HG03139 (cell line): ENCODE measurements around the gene RUFY4.
A peak's percentile ranks its signal among the peaks of the same experiment; 100 is the strongest.

Experiments used
- ATAC-seq: cut with Tn5 transposase; IDR thresholded peaks from one replicate; pipeline ENCODE4 v1.9.1; 2021; ENCODE audit not compliant: unreplicated experiment

RUFY4 gene

DNA sequence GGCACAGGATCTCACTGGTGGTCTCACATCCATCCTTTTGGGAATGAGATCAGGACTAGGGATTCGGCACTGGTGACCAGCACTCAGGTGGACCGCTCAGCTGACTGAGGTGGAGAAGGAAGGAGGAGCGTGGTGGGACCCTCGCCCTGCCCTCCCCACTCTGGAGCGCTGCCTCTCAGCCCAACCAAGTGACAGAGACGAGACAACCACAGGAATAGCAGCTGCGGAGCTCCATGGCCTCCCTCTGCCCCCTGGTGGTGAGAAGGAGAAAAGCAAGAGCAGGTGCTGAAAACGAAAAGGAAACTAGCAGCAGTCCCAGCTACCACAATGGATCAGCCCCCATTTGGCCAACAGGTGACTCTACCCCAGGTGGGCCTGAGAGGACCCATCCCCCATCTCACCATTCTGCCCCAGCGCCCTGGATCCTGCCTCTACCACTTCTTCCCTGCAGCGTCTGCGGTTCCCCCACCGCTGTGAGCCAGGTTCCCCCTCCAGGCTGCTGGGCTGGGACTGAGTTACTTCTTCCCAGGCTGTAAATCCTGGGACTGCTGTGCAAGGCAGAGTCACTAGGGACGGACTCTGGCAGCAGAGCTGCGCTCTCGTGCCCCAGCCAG lies at the start of gene RUFY4:
Gene RUFY4, plus strand, starts transcription at position 533 of the 614 bp plus-strand sequence. CDS start 1,353 bp downstream, outside the sequence.
- peak; percentile 76 for ATAC-seq

GRCh38 chr2:218019411-218020060 lies 49.5 kb upstream of the RUFY4 start:
- ATAC-seq = no peak

- no peak for ATAC-seq
Observed at GRCh38 chr2:218020281-218020680, 48.8 kb upstream of the RUFY4 start.

DNA sequence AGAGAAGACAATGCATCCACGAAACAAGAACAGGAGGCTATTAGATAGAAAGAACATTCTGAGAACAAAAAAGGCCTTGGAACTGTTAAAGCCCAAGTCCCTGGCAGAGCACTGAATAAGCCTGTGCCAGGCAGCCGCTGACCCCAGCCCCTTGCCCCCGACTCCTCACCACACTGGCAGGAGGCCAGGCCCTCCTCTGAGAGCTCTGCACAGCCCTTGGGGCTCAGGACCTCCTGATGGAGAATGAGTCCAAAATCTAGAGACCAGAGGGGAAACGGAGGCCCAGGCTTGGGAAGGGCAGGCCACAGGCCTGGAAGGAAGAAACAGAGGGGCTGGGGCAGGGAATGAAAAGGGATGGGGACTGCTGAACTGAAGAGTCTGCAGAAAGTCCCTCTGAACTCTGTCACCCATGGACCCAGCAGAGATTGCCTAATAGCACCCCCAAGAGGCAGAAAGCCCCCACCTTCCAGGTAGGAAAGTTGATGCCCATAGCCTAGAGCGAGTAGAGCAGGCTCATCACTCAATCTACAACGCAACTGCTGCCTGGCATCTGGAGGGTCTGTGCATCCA lies 48.0 kb upstream of the RUFY4 start:
- no peak for ATAC-seq

DNA sequence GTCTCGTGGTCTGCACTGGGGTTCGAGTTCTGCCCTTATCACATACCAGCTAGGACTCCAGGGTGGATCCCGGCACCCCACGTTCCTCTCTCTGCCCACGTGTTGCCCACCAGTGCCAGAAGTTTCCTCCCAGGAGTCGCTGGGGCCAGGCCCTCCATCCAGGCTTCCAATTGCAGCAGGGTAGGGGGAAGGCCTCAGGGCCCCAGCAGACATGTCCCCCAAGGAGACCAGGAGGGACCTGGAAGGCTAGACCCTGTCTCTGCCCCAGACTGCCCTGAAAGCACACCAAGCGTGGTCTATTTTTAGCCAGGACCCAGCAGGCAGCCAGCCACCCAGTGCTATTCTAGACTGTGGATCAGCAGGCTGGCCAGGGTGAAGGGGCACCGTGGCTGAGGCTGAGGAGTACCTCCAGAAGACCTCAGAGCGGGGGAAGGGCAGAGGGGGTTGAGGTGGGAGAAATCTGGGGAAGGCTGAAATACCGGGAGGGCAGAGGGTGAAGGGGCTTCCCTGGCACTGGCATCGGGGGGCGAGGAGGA lies 47.4 kb upstream of the RUFY4 start:
- ATAC-seq = no peak

DNA sequence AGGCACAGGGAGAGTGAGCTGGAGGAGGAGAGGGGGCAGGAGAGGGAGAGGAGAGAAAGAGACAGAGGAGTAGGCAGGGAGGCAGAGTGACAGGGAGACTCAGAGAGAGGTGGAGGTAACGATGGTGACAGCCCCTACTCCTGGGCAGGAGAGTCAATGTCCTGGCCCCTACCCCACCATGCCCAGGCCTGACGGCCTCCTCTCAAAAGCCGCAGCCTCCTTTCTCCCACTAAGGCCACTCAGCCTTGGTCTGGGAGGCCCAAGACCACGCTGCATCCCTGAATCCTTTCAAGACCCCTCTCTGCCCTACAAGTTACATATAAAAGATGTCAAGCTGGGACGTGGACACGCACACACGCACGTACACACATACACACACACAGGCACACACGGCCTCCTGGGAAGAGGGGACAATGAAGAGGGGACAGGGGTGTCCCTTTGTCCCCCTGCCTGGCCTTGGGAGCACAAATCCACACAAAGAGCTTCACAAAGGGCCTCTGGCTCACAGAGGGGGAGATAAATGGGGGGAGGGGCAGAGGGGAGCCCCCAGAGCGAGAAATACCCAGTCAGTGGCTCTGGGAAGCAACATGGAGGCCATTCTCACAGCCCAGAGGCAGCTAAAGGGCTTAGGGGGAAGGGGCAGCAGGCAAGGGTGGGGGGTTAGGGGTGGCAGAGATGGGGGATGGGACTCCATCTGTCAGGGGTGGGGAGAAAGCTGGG lies 46.8 kb upstream of the RUFY4 start:
- no peak for ATAC-seq

DNA sequence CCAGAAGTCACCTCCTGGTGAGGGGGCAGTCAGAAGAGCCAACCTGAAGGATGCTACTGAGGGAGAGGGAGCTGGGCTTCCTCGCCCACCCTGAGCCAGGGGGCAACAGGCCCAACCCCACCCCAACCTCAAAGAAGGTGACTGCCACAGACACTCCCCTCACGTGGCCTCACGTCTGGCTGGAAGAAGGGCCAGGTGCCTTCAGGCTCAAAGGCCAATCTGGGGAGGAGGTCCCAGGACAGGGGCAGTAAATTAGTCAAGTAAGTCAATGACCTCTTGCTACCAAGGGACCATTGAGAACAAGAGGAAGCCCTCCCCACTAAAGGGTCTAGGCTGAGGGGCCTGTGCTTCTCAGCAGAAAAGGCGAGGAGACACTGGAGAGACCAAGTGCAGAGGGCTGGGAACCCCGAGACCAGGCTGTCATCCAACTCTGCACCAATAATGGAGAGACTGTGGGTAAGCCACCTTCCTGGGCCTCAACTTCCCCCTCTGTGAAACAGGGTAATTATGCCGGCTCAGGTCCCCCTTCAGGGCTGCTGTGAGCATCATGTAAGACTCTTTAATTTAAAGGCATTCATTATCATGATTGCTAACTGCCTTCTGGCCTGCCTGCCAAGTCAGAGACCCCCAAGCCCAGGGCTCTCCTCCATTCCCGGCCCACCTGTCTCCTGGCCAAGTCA lies 46.1 kb upstream of the RUFY4 start:
- no peak for ATAC-seq

DNA sequence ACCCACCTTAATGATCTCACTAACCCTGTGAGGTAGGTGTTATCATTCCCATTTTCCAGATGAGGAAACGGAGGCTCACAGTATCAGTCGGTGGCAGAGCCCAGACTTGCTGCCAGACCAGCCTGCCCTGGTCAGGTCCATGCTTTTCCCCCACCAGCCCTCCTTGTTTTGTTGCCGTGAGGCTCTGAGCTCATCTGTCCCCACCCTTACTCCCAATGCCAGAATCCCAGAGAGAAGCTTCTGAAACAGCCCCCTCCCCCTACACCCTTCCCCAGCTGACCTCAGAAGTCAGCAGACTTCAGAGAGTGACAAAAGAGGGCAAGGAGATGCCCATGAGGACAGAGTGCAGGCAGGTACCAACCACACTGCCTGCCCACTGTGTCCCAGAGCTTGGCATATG lies 45.4 kb upstream of the RUFY4 start:
- ATAC-seq = no peak

- ATAC-seq = no peak
Observed at GRCh38 chr2:218024336-218024735, 44.7 kb upstream of the RUFY4 start.

- no peak for ATAC-seq
Observed at GRCh38 chr2:218024871-218025270, 44.2 kb upstream of the RUFY4 start.

GRCh38 chr2:218026244-218026643 lies 42.8 kb upstream of the RUFY4 start:
- no peak for ATAC-seq

GRCh38 chr2:218026676-218027425 lies 42.2 kb upstream of the RUFY4 start:
- ATAC-seq = no peak

DNA sequence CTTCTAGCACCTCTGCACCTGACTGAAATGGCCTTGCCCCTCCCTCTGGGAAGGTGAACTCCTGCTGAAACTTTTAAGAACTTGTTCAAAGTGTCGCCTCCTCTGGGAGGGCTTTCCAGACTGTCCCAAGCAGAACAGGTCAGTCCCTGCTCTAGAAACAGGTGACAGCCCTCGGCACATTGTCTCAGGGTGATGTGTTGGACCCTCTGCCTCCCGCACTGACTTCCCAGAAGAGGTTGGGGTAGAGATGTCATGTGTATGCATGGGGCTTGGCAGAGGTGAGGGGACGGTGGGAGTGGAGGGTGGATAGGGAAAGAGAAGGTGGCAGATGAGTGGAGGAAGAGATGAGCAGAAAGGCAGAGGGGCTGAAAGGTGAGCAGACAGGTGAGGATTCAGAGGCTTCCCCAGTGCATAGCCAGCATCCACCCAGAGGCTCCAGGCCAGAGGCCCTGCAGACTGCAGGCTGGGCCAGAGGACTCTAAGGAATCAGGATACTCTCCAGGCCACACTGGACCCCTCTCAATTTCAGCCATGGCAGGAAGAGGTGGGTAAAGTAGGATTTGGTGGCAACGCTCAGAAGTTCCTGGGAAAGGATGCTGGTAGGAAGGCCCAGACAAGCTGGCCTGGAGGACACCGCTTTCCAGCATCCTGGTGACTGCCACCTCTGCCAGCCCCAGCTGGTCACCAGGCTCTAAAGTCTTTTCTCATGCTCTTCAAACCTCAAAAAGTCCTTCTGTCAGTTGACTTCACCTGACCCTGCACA lies 41.4 kb upstream of the RUFY4 start:
- ATAC-seq = no peak

DNA sequence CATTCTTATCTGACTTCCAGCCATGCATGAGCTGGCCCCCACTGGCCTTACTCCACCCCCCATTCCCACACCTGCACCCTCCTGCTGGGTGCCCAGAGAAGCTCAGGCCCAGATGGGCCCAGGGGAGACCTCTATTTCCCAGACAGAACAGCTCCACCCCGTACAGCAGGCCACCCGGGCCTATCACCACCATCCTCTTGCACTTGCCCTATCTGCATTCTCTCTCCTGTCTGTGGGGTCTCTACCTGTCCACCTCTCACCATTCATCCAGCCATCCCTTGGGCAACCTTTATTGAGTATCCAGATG lies 40.9 kb upstream of the RUFY4 start:
- no peak for ATAC-seq

- ATAC-seq = no peak
Observed at GRCh38 chr2:218028562-218029348, 40.3 kb upstream of the RUFY4 start.

DNA sequence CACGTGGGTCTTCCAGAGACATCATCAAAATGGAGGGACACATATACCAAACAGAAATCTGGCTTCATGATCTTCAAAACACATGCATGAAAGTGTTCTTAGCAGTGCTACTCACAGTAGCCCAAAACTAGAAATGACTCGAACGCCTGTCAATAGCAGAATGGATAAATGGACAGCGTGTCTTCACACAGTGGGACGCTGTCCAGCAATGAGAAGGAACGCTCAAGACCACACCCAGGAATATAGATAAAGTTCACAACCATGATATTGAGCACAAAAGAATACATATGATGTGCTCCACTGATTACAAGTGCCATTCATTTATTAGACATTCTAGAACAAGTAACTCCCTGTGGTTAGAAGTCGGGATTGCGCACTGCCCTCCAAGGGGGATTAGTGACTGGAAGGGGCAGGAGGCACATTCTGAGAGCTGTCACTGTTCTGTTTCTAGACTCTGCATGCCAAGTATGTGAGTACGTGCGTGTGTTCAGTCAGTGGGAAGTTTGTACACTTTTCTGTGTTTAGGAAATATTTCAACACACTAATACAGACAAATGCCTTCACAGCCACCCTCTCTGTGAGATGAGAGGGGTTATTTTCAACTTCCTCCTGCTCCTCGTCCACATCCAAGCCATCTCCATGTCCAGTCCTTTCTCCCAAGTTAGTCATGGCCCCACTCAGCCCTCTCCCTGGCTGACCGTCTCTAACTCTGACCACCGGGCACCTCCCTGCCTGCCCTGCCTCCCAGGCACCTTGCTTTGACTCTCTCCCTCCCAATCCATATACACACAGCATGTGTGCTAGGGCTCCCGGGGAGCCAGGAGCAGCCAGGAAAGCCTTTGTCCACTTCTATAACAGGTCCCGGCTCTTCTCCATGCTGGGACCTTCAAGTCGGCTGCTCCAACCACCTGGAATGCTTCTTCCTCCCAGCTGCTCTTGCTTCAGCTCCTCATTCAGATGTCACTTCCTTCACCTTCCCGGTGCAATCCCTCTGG lies 39.4 kb upstream of the RUFY4 start:
- ATAC-seq = no peak

DNA sequence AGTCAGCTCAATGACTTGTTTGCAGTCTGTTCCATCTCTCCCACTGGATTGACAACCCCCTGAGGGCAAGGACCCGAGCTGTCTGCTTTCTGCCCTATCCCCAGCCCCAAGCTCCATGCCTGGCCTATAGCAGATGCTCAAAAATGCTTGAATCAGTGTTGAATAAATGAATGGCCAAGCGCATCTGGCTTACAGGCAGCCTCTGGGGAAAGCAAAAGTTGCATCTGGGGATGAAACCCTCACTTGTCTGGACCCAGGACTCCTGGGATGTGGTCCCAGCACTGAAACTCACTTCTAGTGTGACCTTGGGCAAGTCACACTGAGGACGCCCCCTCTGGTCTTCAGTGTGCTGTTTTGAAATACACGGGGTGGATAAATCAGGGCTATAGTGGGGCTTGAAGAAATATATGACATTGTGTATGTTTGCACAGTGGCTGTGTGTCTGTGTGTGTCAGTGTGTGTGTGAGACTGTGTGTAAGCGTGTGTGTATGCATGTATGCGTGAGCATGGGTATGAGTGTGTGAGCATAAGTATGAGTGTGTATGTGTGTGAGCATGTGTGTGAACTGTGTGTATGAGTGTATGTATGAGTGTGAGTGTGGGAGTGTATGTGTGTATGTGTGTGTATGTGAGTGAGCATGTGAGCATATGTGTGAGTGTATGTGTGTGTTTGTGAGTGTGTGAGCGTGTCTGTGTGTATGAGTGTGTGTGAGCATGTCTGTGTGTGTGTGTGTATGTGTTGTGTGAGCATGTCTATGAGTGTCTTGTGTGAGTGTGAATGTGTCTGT lies 38.5 kb upstream of the RUFY4 start:
- no peak for ATAC-seq
